ENCODE data around the gene CCDC186.
A peak's percentile ranks its signal among the peaks of the same experiment; 100 is the strongest.
"Not testable (repeated sequence)": the region's sequence is repeated elsewhere in the genome, so short reads cannot be mapped to it uniquely, and the experiment has no call there.

The CCDC186 gene

GRCh38 chr10:114172776-114173602 lies 1.0 kb downstream of the CCDC186 start:
- peak; percentile 15 for DNase-seq

- peak; percentile 1 for DNase-seq
Measured at GRCh38 chr10:114172216-114172615, 1.8 kb downstream of the CCDC186 start.

- no peak for DNase-seq
Measured at GRCh38 chr10:114168450-114169009, 5.5 kb downstream of the CCDC186 start.

- no peak for DNase-seq
Measured at GRCh38 chr10:114167985-114168384, 6.0 kb downstream of the CCDC186 start.

GRCh38 chr10:114166494-114166893 lies 7.5 kb downstream of the CCDC186 start:
- DNase-seq, result no peak

GRCh38 chr10:114166043-114166442 lies 8.0 kb downstream of the CCDC186 start:
- no peak for DNase-seq

GRCh38 chr10:114163062-114163461 lies 10.9 kb downstream of the CCDC186 start:
- no peak for DNase-seq

GRCh38 chr10:114157912-114158311 lies 16.1 kb downstream of the CCDC186 start:
- DNase-seq, result no peak

GRCh38 chr10:114151892-114152291 lies 22.1 kb downstream of the CCDC186 start:
- DNase-seq, result no peak

GRCh38 chr10:114151486-114151885 lies 22.5 kb downstream of the CCDC186 start:
- DNase-seq, result no peak

- not testable (repeated sequence) for DNase-seq
Measured at GRCh38 chr10:114149476-114149875, 24.5 kb downstream of the CCDC186 start.

GRCh38 chr10:114143160-114143559 lies 30.8 kb downstream of the CCDC186 start:
- no peak for DNase-seq

- DNase-seq, result no peak
Measured at GRCh38 chr10:114142018-114142417, 32.0 kb downstream of the CCDC186 start.

- not testable (repeated sequence) for DNase-seq
Measured at GRCh38 chr10:114140827-114141226, 33.2 kb downstream of the CCDC186 start.

GRCh38 chr10:114140036-114140435 lies 34.0 kb downstream of the CCDC186 start:
- DNase-seq, result no peak

- no peak for DNase-seq
Measured at GRCh38 chr10:114138581-114138980, 35.4 kb downstream of the CCDC186 start.

GRCh38 chr10:114135476-114135875 lies 38.5 kb downstream of the CCDC186 start:
- DNase-seq, result no peak

GRCh38 chr10:114131094-114131493 lies 42.9 kb downstream of the CCDC186 start:
- DNase-seq, result no peak

- no peak for DNase-seq
Measured at GRCh38 chr10:114121031-114121430, 53.0 kb downstream of the CCDC186 start.

GRCh38 chr10:114118514-114118913 lies 55.5 kb downstream of the CCDC186 start:
- DNase-seq, result no peak

GRCh38 chr10:114117728-114118127 lies 56.3 kb downstream of the CCDC186 start:
- no peak for DNase-seq

- no peak for DNase-seq
Measured at GRCh38 chr10:114115661-114116445, 58.1 kb downstream of the CCDC186 start.

GRCh38 chr10:114110174-114110972 lies 63.6 kb downstream of the CCDC186 start:
- no peak for DNase-seq
